Mesothelial cell of epicardium (in vitro differentiated cells): Measurements from ENCODE around the gene USF3. TPM values are rescaled to one million over a fixed set of nuclear protein-coding genes. Genes with fewer than 3 reads are reported as not detected.

Experiments
- DNase-seq, 2 experiments: peaks; one replicate each; pipeline ENCODE4 v3.0.0; 2021; ENCODE audit warnings: low spot score in 2 of 2; ENCODE audit not compliant: unreplicated experiment in 2 of 2
- H3K27ac Mint-ChIP-seq: 2 replicates; pipeline ENCODE4 v1.8.0; 2021; ENCODE audit warnings: mixed read lengths
- H3K27me3 Mint-ChIP-seq: 2 replicates; pipeline ENCODE4 v1.8.0; 2021; ENCODE audit warnings: low read depth, mixed read lengths
- H3K36me3 Mint-ChIP-seq: 2 replicates; pipeline ENCODE4 v1.8.0; 2021; ENCODE audit warnings: mixed read lengths
- H3K4me1 Mint-ChIP-seq: 2 replicates; pipeline ENCODE4 v1.8.0; 2021; ENCODE audit warnings: mixed read lengths
- H3K4me3 Mint-ChIP-seq: 2 replicates; pipeline ENCODE4 v1.8.0; 2021; ENCODE audit warnings: mild to moderate bottlenecking, moderate library complexity, mixed read lengths
- H3K9me3 Mint-ChIP-seq: 2 replicates; pipeline ENCODE4 v1.8.0; 2021; ENCODE audit warnings: mixed read lengths
- CTCF ChIP-seq: fragments of 200-600 bp; sonication (generic); IDR thresholded peaks from one replicate; pipeline ENCODE4 v1.5.0; 2021; ENCODE audit warnings: antibody characterized with exemption; ENCODE audit not compliant: unreplicated experiment
- total RNA-seq: library from RNA; stranded (reverse); gene quantifications from 3 replicates; pipeline ENCODE4 v1.2.1, GENCODE V29; 2021

Gene USF3
- total RNA-seq, 1 donor from 2014 or later: 17.9 TPM

GRCh38 chr3:113730550-113730949 lies 34.1 kb upstream of the USF3 start:
- TF ChIP-seq CTCF: no peak
- no peak overlapping the region for H3K27ac Mint-ChIP-seq
- no peak overlapping the region for H3K4me3 Mint-ChIP-seq
- no peak for DNase-seq
- H3K4me1 Mint-ChIP-seq: peaks cover 4% of the 10 kb centered on the region
- H3K9me3 Mint-ChIP-seq: no peaks in the 10 kb centered on the region
- no peaks in the 10 kb centered on the region for H3K27me3 Mint-ChIP-seq
- peaks cover 6% of the 10 kb centered on the region for H3K36me3 Mint-ChIP-seq

GRCh38 chr3:113728661-113729060 lies 32.2 kb upstream of the USF3 start:
- Mint-ChIP-seq H3K27ac (no peak overlapping the region), H3K4me1 (peaks cover 4% of the 10 kb centered on the region), H3K36me3 (peaks cover 6% of the 10 kb centered on the region), H3K9me3 (no peaks in the 10 kb centered on the region), H3K4me3 (no peak overlapping the region), H3K27me3 (no peaks in the 10 kb centered on the region)
- no peak for DNase-seq
- no peak for TF ChIP-seq CTCF

DNA sequence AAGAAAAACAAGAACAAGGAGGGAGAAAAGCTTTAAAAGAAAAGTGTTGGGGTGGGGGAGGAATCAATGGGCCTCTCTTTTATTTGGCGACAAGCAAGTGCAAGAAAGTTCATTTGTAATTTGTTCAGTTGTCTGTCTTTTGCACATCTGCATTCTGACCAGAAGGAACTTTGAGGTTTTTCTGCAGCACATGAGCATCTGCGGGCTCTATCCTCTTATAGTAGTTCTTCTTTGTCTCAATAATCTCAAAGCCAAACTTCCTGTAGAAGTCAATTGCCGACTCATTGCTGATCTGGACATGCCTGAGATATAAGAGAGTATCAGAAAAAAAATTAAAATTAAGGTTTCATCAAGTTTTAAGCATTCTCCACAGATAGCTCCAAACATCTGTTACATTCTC lies 25.2 kb upstream of the USF3 start:
- no peak overlapping the region for H3K4me3 Mint-ChIP-seq
- DNase-seq: no peak
- no peak for TF ChIP-seq CTCF
- no peaks in the 10 kb centered on the region for H3K27me3 Mint-ChIP-seq
- H3K27ac Mint-ChIP-seq: no peak overlapping the region
- no peaks in the 10 kb centered on the region for H3K9me3 Mint-ChIP-seq
- peaks cover 29% of the 10 kb centered on the region for H3K36me3 Mint-ChIP-seq
- H3K4me1 Mint-ChIP-seq: peaks cover 26% of the 10 kb centered on the region

GRCh38 chr3:113719758-113720157 lies 23.3 kb upstream of the USF3 start:
- DNase-seq: no peak
- Mint-ChIP-seq H3K27ac (peak overlapping the region; percentile 15), H3K36me3 (peaks cover 32% of the 10 kb centered on the region), H3K4me3 (no peak overlapping the region), H3K4me1 (peaks cover 26% of the 10 kb centered on the region), H3K27me3 (no peaks in the 10 kb centered on the region), H3K9me3 (no peaks in the 10 kb centered on the region)
- no peak for TF ChIP-seq CTCF

- TF ChIP-seq CTCF: no peak
- DNase-seq: no peak
- Mint-ChIP-seq H3K4me3 (no peak overlapping the region), H3K27me3 (no peaks in the 10 kb centered on the region), H3K4me1 (peaks cover 26% of the 10 kb centered on the region), H3K9me3 (no peaks in the 10 kb centered on the region), H3K36me3 (peaks cover 31% of the 10 kb centered on the region), H3K27ac (peak overlapping the region; percentile 34)
Measured at GRCh38 chr3:113719294-113719693, 22.9 kb upstream of the USF3 start.

DNA sequence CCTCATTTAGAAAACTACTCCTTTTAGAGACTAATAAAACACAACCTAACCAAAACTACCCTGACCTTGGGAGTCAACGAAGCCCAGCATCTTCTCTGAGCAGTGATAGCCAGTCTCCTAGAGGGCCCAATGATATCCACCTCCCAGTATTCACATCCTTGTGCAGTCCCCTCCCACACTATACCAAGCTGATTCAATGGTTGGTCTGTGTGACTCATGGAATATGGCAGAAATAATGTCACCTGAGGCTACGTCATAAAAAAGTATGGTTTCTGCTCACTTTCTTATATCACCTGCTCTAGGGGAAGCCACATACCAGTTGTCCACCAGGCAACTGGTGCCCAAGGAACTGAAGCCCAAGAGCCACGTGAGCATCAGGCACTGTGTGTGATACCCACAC lies 21.4 kb upstream of the USF3 start:
- no peaks in the 10 kb centered on the region for H3K27me3 Mint-ChIP-seq
- H3K36me3 Mint-ChIP-seq: peaks cover 28% of the 10 kb centered on the region
- peaks cover 26% of the 10 kb centered on the region for H3K4me1 Mint-ChIP-seq
- no peak overlapping the region for H3K4me3 Mint-ChIP-seq
- H3K27ac Mint-ChIP-seq: no peak overlapping the region
- no peak for DNase-seq
- no peaks in the 10 kb centered on the region for H3K9me3 Mint-ChIP-seq
- no peak for TF ChIP-seq CTCF
